22Rv1 (cell line): ENCODE results near the gene IFNL2.

Source experiments
- CTCF ChIP-seq: fragments of 450-650 bp; IDR thresholded peaks from 2 replicates; pipeline ENCODE4 v1.5.1; 2017; ENCODE audit warnings: mild to moderate bottlenecking
- ZFX ChIP-seq: fragments of 450-650 bp; IDR thresholded peaks from 2 replicates; pipeline ENCODE4 v1.6.1; 2017; ENCODE audit warnings: antibody characterized with exemption, borderline replicate concordance

- TF ChIP-seq CTCF: no peak
- no peak for TF ChIP-seq ZFX
Observed at GRCh38 chr19:39265321-39265916, 2.8 kb upstream of the IFNL2 start.
